NCI-H446 (cell line): ENCODE measurements around the gene MICU1.
"Not testable (repeated sequence)": the region's sequence is repeated elsewhere in the genome, so short reads cannot be mapped to it uniquely, and the experiment has no call there.

Source experiments
- DNase-seq, 2 experiments: peaks; one replicate each; lab custom pipeline; 2025; lab: John Stamatoyannopoulos, UW

Gene MICU1

DNA sequence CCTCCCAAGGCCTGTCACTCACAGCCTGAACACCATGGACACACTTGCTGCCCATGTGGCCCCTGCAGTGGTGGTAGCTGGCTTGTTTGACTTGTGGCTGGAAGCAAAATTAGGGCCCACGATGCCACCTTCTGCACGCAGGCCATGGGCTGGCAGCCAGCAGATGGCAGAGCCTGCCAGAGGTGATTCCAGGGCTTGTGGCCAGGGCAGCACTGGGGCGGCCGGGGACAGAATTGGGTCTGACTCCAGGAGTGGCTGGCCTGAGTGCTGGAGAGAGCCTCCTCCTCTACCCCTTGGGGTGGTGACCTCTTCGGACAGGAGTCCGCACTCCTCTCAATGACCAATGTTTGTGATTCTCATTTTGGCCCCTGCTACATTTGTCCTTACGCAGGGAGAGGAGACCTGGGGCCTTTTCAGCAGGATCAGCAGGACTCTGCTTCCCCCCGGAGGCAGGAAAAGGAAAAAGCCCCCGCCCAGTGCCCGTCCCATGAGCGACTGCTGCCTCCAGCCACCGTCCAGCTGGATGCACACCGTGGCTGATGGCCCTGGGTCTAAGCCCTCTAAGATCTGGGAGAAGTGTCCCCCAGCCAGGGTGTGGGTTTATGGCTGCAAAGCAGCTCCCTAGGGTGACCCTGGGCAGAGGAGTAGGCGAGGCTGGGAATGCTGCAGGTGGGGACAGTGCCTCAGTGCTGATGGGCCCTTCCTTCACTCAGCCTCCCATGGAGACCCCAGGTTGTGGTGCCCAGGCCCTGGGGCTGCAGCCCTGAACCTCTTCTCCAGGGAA, 297.6 kb downstream of the MICU1 start:
- DNase-seq, result peak in 1 of 2 experiments; percentile 30

DNA sequence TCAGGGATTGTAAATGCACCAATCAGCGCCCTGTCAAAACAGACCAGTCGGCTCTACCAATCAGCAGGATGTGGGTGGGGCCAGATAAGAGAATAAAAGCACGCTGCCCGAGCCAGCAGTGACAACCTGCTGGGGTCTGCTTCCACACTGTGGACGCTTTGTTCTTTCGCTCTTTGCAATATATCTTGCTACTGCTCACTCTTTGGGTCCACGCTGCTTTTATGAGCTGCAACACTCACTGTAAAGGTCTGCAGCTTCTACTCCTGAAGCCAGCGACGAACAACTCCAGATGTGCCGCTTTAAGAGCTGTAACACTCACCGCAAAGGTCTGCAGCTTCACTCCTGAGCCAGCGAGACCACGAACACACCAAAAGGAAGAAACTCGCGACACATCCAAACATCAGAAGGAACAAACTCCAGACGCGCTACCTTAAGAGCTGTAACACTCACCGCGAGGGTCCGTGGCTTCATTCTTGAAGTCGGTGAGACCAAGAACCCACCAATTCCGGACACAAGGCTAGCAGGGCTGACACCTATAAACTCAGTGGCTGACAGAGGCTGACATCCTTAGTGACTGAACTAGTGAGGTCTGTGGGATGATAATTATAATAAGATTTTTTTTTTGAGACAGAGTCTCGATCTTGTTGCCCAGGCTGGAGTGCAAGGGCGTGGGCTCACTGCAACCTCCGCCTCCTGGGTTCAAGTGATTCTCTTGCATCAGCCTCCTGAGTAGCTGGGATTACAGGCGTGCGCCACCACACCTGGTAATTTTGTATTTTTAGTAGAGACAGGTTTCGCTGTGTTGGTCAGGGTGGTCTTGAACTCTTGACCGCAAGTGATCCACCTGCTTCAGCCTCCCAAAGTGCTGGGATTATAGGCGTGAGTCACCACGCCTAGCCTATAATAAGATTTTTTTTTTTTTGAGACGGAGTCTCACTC, 298.9 kb downstream of the MICU1 start:
- not testable (repeated sequence) for DNase-seq

DNA sequence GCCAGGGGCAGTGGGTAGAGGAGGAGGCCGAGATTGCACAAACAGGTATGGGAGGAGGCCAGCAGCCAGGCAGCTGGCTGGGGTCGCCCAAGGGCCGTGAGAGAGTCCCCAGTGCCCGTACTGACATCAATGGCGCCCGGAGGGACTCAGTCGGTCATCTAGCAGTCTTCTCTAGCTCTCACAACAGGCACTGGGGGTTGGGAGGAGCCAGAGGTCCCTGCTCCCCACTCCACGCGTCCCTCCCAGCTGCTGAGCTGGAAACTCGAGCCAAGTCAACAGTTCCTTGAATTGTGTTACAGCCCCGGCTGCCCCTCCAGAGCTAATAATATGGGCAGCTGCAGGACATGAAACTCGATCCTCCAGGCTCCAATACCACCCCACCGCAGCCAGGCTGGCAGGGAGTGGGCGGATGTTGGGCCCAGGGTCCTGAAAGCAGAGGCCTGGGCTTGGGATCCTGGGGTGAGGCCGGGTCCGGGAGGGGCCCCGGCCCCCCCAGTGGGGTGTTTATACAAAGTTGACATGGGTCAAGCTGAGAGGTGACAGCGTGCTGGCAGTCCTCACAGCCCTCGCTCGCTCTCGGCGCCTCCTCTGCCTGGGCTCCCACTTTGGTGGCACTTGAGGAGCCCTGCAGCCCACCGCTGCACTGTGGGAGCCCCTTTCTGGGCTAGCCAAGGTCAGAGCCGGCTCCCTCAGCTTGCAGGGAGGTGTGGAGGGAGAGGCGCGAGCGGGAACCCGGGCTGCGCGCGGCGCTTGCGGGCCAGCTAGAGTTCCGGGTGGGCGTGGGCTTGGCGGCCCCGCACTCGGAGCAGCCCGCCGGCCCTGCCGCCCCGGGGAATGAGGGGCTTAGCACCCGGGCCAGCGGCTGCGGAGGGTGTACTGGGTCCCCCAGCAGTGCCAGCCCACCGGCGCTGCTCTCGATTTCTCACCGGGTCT, 300.4 kb downstream of the MICU1 start:
- peak in 1 of 2 experiments; percentile 45 for DNase-seq

DNA sequence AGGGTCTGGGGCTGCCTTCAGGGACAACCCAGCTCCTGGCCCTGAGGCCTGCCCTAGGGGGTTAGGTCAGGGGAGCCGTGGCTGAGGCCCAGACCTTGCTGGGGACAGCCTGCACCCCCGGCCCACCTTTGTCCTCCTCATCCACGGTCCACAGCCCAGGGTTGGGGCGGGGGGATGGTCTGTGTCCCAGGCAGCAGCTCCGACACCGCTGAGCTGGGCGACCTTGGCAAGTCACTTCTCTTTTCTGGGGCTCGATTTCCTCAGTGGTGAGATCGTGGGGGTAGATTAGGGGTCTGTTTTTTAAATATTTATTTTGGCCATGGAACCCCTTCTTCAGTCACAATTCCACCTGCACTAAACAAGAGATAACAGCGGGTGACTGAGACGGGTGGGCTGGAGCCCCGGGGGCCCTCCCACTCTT, 302.1 kb downstream of the MICU1 start:
- DNase-seq, result no peak

DNA sequence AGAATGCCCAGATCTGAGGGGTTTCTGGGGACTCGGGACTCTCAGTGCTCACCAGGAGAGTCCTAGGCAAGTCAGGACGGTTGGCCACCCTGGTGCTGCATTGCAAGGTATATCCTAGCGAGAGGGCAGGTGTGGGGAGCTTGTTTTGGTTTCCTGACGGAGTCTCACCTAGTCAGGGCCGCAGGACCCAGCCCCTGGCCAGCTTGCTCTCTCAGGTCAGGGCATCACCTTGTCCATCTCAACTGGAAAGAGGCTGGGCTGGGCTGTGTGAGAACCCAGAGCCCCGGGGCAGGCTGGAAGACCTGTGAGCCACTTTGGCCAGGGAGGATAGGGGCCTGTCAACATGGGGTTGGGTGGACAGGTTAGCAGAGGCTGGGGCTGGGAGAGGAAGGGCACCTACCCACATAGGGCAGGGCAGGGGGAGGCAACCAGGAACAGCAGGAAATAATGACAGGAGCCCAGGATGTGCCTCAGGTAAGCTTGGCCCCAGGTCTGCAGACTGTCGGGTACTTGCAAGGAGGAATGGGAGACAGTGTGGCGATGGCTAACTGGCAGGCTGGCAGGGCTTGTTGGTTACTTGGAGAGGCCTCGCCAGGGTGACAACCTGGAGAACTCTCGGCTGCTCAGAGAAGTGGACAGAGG, 302.6 kb downstream of the MICU1 start:
- DNase-seq, result no peak

DNA sequence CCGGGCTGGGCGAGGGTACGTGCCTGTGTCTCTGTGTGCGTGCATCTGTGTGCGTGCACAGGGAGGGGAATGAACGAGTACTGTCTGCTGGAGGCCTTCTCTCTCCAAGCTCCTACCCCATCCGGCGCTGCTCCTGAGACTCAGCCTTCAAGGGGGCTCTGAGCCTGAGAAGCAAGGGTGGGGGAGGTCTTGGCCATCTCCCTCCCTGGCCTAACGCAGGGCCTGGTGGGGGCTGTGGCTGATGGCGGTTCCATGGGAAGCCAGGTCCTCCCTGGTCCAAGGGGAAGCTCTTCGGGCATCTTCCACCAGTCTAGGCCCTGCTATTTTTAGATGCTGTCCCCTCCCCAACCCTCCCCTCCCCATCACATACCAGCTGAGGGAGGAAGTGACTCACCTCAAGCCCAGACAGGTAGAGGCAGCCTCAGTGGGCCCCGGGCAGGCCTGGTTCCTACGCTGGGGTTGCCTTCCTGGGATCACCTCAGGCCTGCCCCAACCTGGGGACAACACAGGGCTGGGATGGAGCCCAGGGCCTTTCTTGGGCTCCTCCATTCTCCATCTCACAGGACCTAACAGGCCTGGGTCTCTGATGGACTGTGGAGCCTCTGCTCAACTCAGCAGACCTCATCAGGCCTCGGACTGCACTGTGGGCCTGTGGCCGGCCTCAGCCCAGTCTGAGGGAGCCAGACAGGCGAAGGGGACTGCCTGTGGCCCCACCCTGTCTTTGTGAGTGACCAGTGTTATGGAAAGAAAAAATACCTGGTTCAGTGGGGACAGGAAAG, 303.4 kb downstream of the MICU1 start:
- DNase-seq, result no peak

DNA sequence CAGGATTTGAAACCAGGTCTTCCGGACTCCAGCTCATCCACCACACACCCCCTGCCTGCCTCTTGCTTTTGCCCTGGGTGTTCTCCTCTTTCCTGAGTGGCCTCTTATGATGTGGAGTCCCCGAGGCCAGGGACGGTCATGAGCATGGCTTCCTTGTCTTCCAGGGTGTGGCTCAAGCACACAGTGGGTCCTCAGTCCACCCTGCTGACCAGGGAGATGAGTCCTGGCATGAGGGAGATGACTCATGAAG, 303.9 kb downstream of the MICU1 start:
- DNase-seq, result no peak

DNA sequence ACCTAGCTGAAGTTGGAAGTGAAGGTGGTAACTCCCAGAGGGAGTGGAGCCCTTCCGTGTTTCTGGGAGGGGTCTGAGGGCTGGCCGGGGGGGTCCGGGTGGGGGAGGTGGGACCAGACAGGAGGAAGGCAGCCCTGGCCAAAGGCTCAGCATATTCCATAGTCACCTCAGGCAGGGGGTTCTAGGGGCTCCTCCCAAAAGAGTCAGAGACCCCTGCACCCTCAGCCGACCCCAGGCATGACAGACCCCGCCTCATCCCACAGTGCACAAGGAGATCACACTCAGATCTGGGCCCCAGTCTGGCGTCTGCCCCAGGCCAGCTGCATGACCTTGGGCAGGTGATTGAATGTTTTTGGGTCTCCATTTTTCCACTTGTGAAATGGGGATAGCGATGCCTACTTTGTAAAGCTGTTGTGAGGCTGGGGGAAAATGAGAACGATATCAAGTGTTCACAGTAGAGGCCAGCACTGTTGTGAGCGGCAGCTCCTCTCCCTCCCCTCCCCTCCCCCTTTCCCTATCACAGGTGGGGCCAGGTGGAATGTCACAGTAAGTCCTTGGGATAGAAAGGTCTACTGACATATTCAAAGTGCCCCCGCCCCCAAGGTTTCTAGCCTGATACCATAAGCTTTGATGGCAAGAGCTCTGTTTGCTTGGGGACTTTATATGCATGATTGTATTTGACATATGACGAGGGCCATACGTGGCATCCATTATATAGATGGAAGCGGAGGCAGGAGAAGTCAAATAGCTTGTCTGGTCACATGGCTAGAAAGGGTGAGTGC, 304.4 kb downstream of the MICU1 start:
- DNase-seq, result no peak

DNA sequence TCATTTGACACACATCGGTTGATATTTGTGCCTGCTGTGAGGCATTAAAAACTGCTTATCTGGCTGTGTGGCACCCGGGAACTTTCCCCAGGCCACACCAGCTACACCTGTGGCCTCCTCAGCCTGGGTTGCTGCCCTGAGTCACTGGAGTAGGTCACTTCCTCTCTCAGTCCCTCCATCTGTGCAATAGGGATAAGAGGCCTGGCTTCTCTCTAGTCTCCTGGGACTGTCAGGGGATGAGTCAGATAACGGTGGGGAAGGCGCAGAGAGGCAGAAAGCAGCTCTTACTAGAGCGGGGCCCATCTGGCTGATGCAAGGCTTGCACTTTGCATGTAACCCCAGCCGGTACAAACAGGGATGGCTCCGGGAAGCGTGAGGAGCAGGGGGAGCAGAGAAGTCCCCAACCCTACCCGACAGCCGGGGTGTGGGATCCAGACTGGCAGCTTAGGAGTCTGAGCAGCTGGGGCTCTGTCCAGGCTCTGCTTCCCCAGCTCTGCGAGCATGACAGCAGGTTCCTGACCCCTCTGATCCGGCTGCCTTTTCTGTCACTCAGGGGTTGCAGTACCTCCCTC, 305.1 kb downstream of the MICU1 start:
- peak; percentile 39 to 87 for DNase-seq

DNA sequence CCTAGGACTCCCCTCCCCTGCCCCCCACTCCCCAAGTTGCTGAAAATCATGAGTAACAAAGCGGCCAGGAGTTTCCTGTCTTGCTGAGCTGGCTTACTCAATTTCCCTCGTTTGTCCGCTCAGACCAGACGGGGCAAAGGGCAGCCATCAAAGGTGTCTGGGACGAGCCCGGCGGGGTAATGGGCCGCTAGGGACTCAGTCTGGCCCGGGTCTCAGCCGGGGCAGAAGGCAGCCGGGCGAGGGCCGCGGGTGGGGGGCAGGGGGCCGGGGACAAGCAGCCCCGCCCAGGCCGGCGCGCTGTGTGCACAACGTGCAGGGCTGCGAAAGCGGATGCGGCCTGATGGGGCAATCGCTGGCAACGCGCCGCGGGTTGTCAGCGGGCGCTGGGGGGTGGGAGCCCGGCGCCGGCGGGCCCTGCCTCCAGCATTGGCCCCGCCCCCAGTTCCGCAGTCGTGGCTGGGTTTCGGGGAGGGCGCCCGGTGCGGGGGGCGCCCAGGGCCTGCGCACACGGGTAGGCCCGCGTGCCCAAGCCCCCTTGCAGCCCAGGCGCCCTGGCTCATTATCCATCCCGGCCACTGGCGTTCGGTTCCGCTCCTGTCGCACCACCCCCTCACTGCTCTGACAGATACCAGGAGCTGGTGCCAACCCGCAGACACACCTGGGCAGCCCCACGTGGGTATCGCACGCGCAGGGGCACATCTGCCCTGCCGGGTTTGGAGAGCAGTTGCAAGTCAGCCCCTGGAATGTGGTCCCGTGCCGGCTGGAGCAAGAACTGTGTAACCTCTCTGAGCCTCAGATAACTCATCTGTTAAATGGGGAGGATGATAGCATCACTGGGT, 306.2 kb downstream of the MICU1 start:
- DNase-seq, result no peak

DNA sequence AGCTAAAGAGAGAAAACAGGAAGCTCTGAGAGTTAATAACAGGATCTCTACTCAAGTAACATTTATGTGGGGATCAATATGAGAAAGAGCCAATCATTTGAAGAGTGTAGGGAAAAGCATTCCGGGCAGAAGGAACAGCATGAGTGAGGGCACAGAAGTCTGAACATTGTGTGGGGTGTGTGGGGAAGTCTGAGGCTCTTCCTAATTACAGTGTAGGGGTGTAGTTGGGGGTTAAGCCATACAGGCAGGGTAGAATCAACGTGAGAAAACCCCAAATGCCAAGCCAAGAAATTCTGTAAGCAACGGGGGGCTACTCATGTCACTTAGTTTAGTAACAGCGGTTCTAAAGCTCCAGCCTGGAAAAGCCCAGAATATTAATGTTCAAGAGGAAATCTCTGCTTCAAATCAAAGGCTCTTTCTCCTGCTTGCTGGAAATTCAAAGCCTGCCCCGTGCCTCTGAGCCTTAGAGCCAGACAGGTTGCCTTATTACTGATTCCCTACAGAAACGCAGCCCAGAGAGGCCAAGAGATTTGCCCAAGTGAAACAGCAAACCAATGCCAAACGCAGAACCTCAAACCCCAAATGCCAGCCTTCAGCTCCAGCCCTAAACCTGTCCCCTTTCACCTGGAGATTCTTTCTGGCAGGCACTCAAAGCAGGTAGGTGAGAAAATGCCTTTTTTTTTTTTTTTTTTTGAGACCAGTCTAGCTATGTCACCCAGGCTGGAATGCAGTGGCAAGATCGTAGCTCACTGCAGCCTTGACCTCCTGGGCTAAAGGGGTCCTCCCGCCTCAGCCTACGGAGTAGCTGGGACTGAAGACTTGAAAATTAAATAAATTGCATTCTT, 307.2 kb downstream of the MICU1 start:
- no peak for DNase-seq
